ENCODE results near the gene WDR6.

DNA sequence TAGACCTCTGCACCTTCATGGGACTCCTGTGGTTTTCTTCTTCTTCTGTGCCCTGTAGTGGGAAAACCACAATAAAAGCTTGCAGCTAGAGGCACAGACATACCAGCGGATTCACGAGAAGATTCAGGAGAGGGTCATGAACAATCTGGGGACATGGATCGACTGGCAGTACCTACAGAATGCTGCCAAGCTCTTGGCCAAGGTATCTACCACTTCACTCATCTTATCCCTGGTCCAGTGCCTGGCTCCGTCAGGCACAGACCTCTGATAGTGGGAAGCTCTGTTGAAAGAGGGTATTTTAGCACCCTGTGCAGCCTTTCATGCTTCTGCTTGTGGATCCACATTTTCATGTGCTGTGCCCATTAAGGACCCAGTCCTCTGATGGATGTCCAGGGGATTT is 26.9 kb upstream of the WDR6 start:
- TF ChIP-seq NFYB (IDR thresholded peaks at IDR 0.05; ENCODE audit: insufficient read depth, low read depth, low read length) (no peak), NR2F1 (conservative IDR thresholded peaks at IDR 0.05) (no peak), HDAC6 (IDR thresholded peaks at IDR 0.05; ENCODE audit: unreplicated experiment) (no peak), POLR2A (IDR thresholded peaks at IDR 0.05; ENCODE audit: low read depth, low read length) (no peak), EP300 (IDR thresholded peaks at IDR 0.05; ENCODE audit: borderline replicate concordance in 1 of 2, control insufficient read depth in 1 of 2, low read depth in 2 of 2, low read length in 2 of 2) (no peak), TAF1 (IDR thresholded peaks at IDR 0.05; ENCODE audit: borderline replicate concordance, low read depth, low read length) (no peak), SMC3 (IDR thresholded peaks at IDR 0.05; ENCODE audit: borderline replicate concordance, low read length) (no peak), SIN3A (IDR thresholded peaks at IDR 0.05; ENCODE audit: low read depth, low read length) (no peak), CREB1 (IDR thresholded peaks at IDR 0.05; ENCODE audit: low read depth) (no peak)
- TF ChIP-seq, protein P1, sequence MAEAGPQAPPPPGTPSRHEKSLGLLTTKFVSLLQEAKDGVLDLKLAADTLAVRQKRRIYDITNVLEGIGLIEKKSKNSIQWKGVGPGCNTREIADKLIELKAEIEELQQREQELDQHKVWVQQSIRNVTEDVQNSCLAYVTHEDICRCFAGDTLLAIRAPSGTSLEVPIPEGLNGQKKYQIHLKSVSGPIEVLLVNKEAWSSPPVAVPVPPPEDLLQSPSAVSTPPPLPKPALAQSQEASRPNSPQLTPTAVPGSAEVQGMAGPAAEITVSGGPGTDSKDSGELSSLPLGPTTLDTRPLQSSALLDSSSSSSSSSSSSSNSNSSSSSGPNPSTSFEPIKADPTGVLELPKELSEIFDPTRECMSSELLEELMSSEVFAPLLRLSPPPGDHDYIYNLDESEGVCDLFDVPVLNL (IDR thresholded peaks at IDR 0.05; ENCODE audit: low read depth, low read length): no peak
- TF ChIP-seq, protein P2, sequence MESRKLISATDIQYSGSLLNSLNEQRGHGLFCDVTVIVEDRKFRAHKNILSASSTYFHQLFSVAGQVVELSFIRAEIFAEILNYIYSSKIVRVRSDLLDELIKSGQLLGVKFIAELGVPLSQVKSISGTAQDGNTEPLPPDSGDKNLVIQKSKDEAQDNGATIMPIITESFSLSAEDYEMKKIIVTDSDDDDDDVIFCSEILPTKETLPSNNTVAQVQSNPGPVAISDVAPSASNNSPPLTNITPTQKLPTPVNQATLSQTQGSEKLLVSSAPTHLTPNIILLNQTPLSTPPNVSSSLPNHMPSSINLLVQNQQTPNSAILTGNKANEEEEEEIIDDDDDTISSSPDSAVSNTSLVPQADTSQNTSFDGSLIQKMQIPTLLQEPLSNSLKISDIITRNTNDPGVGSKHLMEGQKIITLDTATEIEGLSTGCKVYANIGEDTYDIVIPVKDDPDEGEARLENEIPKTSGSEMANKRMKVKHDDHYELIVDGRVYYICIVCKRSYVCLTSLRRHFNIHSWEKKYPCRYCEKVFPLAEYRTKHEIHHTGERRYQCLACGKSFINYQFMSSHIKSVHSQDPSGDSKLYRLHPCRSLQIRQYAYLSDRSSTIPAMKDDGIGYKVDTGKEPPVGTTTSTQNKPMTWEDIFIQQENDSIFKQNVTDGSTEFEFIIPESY (IDR thresholded peaks at IDR 0.05): no peak
- TF ChIP-seq, protein P3, sequence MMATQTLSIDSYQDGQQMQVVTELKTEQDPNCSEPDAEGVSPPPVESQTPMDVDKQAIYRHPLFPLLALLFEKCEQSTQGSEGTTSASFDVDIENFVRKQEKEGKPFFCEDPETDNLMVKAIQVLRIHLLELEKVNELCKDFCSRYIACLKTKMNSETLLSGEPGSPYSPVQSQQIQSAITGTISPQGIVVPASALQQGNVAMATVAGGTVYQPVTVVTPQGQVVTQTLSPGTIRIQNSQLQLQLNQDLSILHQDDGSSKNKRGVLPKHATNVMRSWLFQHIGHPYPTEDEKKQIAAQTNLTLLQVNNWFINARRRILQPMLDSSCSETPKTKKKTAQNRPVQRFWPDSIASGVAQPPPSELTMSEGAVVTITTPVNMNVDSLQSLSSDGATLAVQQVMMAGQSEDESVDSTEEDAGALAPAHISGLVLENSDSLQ (IDR thresholded peaks at IDR 0.05): no peak
- TF ChIP-seq, protein P4, sequence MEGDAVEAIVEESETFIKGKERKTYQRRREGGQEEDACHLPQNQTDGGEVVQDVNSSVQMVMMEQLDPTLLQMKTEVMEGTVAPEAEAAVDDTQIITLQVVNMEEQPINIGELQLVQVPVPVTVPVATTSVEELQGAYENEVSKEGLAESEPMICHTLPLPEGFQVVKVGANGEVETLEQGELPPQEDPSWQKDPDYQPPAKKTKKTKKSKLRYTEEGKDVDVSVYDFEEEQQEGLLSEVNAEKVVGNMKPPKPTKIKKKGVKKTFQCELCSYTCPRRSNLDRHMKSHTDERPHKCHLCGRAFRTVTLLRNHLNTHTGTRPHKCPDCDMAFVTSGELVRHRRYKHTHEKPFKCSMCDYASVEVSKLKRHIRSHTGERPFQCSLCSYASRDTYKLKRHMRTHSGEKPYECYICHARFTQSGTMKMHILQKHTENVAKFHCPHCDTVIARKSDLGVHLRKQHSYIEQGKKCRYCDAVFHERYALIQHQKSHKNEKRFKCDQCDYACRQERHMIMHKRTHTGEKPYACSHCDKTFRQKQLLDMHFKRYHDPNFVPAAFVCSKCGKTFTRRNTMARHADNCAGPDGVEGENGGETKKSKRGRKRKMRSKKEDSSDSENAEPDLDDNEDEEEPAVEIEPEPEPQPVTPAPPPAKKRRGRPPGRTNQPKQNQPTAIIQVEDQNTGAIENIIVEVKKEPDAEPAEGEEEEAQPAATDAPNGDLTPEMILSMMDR (IDR thresholded peaks at IDR 0.05 in 2 of 3, conservative IDR thresholded peaks at IDR 0.05 in 1 of 3; ENCODE audit: control insufficient read depth in 2 of 3, extremely low read depth in 1 of 3, insufficient read depth in 1 of 3, low read depth in 3 of 3, low read length in 3 of 3): no peak
- TF ChIP-seq, protein P5, sequence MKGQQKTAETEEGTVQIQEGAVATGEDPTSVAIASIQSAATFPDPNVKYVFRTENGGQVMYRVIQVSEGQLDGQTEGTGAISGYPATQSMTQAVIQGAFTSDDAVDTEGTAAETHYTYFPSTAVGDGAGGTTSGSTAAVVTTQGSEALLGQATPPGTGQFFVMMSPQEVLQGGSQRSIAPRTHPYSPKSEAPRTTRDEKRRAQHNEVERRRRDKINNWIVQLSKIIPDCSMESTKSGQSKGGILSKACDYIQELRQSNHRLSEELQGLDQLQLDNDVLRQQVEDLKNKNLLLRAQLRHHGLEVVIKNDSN (IDR thresholded peaks at IDR 0.05; ENCODE audit: borderline replicate concordance, extremely low read length, insufficient read depth, low read depth, low read length): no peak
